Embryonic facial prominence (tissue), 1 donor: ENCODE results near the gene ABCG4.
"Not testable (repeated sequence)": the region's sequence is repeated elsewhere in the genome, so short reads cannot be mapped to it uniquely, and the experiment has no call there.

Experiments used
- DNase-seq: peaks from one replicate; pipeline ENCODE4 v3.0.0-alpha.2; 2016; ENCODE audit errors: extremely low spot score

The ABCG4 gene

DNA sequence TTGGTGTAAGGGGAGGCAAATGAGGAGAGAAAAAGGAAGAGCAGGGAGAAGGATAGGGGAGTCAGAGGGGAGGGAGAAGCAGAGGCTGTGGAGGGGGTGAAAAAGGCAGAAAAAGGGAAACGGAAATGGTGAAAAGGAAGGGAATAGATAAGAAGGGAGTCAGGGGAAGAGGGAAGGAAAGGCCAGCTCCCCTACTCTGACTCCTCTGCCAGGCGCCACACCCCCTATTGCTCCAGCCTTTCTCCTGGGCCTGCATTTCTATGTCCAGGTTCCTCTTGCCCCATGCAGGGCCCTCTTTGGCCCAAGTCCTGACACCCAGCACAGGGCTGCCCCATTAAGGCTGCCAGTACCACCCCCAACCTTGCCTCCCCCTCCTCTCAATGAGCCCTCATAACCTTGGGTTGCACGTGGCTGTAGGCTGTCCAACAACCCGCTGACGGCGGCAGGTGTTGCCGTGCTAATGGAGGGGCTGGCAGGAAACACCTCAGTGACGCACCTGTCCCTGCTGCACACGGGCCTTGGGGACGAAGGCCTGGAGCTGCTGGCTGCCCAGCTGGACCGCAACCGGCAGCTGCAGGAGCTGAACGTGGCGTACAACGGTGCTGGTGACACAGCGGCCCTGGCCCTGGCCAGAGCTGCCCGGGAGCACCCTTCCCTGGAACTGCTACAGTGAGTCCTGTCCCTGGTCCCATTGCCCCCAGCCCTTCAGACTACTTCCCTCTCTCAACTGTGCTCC, 33.0 kb downstream of the ABCG4 start:
- DNase-seq: no peak

DNA sequence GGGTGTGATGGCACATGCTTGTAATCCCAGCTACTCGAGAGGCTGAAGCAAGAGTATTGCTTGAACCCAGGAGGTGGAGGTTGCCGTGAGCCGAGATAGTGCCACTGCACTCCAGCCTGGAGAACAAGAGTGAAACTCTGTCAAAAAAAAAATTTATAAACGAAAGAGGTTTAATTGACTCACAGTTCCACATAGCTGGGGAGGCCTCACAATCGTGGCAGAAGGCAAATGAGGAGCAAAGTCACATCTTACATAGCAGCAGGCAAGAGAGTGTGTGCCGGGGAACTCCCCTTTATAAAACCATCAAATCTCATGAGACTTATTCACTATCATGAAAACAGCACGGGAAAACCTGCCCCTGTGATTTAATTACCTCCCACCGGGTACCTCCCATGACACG, 35.5 kb downstream of the ABCG4 start:
- DNase-seq: not testable (repeated sequence)

DNA sequence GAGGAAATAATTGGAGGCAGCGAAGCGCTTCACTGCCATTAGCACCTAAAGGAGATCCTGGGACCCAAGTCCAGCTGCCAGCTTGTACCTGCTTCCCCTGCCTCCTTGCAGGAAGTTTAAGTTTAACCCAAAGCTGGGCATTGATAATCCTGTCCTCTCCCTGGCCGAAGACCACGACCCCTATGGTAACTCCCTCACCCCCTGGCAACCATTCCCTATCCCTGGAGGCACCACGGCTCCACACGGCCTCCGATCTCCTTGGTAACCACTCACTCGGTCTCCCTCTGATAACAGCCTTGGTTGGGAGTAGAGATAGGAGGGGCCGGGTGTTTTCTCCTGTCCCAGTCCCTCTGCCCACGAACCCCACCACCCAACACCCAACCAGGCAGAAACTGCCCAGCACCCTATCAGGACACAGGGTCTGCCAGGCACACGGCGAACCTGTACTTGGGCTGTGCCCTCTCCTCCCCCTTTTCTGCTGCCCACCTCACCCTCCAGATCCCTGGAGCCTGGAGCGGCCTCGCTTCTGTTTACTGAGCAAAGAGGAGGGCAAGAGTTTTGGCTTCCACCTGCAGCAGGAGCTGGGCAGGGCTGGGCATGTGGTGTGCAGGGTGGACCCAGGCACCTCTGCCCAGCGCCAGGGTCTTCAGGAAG, 37.3 kb downstream of the ABCG4 start:
- DNase-seq: no peak

DNA sequence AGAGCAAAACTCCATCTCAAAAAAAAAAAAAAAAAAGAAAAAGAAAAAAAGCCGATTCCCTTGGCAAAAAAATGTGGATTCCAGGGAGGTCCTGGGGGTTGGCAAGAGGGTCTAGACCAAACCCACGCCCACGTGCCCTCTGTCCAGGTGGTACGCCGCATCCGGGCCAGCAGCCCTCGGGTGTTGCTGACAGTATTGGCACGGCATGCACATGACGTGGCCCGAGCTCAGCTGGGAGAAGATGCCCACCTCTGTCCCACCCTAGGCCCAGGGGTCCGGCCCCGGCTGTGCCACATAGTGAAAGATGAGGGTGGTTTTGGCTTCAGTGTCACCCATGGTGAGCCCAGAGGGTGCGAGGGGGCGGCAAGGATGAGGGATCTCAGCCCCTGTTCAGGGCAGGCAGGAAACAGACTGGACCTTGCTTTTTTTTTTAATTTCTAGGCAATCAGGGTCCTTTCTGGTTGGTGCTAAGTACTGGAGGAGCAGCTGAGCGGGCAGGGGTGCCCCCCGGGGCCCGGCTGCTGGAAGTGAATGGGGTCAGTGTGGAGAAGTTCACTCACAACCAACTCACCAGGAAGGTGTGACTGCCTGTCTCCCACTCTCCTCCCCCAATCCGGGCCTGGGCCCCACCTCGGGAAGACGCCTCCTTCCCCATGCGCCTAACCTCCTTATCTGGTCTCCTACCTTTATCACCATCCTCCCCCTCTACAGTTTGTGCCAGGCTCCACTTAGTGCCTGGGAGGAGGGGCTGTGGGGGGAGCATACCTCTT, 38.5 kb downstream of the ABCG4 start:
- DNase-seq: no peak

DNA sequence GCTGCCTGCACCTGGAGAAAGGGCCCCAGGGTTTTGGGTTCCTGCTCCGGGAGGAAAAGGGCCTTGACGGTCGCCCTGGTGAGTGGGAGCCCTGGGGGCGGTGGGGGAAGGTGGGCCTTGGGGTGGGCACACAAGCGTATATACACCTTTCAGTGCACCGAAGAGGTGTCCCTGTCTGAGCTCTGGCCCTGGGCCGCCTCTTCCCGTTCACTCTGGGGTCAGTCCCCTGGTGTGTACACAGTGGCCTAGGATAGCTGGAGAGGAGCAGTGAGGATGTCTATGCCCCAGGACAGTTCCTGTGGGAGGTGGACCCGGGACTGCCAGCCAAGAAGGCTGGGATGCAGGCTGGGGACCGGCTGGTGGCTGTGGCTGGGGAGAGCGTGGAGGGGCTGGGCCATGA, 39.2 kb downstream of the ABCG4 start:
- no peak for DNase-seq

DNA sequence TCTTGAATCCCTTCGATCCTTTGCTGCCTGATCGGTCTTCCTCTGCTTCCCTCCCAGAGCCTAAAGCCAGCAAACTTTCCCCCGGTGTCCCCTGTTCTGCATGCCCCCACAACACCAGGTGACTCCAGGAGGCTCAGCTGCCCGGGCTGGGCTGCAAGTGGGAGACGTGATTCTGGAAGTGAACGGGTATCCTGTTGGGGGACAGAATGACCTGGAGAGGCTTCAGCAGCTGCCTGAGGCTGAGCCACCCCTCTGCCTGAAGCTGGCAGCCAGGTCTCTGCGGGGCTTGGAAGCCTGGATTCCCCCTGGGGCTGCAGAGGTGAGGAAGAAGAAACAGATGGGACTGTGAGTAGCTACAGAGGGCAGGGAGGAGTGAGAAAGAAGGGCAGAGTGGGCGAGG, 40.0 kb downstream of the ABCG4 start:
- DNase-seq: no peak

DNA sequence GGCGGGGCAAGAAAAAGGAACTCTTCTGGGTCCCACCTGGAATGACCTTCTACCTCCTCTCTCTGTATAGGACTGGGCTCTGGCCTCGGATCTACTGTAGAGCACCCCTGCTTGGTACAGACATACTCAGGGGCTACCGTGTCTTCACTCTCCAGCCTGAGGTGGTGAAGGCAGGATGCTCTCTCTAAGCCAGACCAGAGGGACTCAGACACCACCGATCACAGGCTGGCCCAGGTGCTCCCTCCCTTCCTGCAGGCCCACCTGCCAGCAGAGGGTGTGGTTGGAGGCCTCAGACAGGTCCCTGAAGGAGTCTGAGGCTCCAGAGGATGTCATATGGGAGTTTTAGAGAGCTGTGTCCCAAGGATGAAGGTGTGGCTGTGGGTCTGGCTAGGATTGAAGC, 40.5 kb downstream of the ABCG4 start:
- no peak for DNase-seq

DNA sequence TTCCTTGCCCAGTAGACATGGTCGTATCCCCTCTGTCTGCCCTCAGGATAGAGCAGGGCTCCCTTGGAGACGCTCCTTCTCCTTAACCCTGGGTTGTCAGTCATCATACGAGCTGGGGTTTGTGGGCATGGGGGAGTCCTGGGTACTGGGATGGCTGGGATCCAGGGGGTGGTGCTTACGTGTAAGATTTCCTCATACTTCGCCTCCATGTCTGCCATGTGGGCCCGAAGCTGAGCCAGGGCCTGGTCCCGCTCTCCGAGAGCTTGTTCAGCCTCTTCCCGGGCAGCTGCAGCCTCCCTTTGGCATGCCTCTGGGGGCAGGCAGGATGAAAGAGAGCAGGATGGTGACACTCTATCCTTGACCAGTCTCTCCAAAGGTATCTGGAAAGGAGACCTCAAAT, 41.7 kb downstream of the ABCG4 start:
- DNase-seq: no peak

DNA sequence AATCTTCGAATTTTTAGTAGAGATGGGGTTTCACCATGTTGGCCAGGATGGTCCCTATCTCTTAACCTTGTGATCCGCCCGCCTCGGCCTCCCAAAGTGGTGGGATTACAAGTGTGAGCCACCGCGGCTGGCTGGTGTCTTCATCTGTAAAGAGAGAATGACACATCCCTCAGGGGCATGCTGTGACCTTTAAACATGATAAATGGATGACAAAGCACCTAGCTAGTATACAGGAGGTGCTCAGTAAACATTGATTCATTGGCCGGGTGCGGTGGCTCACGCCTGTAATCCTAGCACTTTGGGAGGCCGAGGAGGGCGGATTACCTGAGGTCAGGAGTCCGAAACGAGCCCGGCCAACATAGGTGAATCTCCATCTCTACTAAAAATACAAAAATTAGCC, 42.4 kb downstream of the ABCG4 start:
- DNase-seq: not testable (repeated sequence)

DNA sequence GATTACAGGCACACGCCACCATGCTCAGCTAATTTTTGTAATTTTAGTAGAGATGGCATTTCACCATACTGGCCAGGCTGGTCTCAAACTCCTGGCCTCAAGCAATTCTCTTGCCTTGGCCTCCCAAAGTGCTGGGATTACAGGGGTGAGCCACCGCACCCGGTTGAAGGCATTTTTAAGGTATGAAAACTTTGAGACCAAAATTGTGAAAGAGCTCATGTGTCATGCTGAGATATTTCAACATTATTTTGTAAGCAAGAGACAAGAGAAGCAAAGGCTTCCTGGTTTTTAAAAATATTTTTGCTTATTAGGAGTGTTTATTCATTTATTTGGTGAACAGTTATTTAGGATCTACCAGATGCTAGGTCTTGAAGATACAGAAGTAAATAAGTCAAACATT, 43.3 kb downstream of the ABCG4 start:
- DNase-seq: no peak

DNA sequence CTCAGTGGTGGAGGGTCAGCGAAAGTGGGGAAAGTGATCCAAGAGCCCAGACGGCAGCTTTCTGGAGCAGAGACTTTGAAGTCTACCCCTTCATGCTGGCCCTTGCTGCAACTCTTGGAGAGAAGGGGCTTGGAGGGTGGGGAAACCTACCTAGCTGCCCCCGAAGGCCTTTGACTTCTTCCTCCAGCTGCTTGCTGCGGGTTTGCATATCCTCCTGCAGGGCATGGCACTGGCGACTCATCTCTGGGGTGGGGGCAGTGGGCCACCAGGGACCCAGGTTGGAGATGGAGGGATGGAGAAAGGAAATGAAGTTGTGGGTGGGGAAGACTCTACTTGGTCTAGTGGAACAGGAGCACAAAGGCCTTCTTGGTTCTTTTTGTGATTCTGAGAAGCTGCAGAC, 44.1 kb downstream of the ABCG4 start:
- no peak for DNase-seq

DNA sequence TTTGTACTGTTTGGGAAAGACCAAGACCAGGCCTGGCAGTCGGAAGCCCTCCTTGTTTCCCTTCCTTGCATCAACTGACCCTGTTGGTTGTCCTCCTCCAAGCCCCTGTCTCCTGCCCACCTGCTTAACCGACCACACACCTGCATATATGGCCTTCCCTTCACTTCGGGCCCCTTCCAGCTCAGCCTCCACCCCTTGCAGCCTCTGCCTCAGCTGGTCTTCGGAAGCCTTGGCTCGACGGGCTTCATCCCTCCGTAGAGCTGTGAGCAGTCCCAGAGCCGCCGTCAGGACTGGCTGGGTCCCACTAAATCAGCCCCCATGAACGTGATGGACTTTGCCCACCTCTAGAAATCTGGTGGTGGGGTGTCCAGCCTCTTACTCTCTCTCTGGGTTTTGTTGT, 44.8 kb downstream of the ABCG4 start:
- DNase-seq: no peak

DNA sequence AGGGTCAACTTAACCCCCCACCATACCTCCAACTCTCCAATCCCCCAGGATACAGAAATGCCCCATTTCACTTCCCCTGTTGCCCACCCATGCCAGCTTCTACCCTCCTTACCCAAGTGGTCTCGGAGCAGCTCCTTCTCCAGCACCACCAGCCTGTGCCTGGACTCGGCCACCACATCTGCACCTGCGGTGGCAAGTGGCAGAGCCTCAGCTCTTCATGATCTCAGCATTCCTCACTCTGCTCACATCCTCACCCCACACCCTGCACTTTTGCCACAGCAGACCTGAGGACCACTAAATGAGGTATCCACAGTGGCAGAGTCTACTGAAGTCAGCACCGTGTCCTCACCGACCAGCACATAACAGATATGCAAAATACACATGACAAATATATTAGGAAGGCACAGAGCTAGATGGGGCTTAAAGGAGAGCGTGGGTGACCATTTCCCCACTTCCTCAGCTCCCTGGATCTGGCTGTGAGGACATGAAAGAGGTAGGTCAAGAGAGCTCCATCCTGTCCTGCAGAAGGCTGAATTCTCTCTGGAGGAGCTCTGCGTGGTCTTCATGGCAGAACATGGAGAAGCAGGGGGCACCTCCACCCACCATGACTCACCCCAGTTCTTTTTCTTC, 46.1 kb downstream of the ABCG4 start:
- DNase-seq: no peak

DNA sequence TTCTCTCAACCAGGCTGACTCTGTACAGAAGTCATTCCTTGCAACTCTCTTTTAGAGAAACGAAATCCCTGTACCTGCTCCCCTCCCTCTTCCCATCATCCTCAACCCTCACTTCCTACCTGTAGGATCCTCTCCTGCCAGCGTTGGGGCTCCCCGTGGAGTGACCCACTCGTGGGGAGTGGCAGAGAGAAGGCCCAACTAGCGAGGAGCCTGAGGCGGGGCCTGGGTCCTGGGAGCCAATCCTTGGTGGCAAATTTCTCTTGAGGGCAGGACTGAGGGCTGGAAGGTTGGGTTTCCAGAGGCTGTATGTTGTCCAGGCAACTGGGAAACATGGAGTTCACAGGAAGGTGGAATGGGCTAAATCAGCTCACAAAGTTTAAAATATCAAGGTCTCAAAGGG, 46.8 kb downstream of the ABCG4 start:
- DNase-seq: no peak

DNA sequence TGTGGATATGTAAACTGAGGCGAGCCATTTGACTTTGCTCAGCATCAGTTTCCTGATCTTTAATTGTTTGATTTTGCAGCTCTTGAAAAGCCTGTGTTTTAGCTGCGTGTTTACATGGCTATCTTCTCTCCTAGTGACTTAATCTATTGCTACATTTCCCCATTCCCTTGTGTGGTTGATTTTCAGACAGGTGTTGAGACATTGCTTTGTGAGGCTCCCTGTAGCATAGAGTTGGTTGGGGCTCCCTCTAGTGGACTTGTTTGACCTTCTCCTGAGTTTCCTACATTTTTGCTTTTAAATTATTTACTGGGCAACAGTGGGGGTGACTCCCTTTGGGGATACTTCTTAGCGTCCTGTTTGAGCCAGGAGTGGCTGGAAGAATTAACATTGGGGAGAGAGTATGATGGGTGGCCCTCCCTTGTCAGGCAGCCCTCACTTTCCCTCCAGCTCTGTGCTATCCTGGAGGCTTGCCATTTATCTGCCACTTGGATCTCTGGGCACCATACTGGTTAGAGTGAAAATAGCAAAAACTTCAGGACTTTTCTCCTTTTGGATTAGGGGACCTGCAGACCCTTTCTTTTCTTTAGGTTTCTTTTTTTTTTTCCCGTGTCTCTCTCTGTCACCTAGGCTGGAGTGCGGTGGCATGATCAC, 48.1 kb downstream of the ABCG4 start:
- peak; percentile 66 for DNase-seq

DNA sequence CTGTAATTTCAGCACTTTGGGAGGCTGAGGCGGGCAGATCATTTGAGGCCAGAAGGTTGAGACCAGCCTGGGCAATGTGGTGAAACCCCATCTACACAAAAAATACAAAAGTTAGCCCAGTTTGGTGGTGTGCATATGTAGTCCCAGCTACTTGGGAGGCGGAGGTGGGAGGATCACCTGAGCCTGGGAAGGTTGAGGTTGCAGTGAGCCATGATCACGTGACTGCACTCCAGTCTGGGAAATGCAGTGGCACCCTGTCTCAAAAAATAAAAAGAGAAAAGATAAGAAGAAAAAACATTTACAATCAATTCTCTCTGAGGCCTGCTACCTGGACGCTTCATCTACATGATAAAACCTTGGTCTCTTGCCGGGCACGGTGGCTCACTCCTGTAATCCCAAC, 50.1 kb downstream of the ABCG4 start:
- no peak for DNase-seq

DNA sequence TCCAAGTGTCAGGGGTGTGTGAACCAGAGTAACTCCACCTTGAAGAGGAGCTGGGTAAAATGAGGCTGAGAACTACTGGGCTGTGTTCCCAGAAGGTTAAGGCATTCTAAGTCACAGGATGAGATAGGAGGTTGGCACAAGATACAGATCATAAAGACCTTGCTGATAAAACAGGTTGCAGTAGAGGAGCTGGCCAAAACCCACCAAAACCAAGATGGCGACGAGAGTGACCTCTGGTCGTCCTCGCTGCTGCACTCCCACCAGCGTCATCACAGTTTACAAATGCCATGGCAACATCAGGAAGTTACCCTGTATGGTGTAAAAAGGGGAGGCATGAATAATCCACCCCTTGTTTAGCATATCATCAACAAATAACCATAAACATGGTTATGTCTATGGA, 52.4 kb downstream of the ABCG4 start:
- DNase-seq: not testable (repeated sequence)

DNA sequence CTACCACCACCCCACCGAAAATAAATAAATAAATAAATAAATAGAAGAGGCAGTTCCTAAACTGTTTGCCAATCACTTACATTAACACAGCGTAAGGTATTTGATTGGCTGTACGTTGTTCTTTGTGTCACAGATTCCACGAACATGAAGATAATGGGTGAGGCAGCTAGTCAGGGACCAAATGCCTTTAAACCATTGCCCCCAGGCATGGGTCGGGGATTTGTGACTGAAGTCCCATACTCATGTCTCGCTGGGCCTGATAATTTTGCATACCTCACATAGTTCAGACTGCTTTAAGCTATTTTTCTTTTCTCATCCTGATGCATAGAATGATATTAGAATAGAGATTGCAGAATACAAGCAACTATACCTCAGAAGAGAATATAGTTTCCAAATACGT, 53.7 kb downstream of the ABCG4 start:
- DNase-seq: no peak

DNA sequence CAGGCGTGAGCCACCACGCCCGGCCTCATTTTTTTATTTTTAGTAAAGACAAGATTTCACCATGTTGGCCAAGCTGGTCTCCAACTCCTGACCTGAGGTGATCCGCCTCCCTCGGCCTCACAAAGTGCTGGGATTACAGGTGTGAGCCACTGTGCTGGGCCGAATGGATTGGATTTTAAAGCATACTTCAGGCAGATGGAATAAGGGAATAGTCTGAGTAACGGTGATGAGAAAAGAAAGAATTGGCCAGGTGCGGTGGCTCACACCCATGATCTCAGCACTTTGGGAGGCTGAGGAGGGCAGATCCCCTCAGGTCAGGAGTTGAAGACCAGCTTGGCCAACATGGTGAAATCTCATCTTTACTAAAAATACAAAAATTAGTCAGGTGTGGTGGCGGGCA, 55.2 kb downstream of the ABCG4 start:
- no peak for DNase-seq

DNA sequence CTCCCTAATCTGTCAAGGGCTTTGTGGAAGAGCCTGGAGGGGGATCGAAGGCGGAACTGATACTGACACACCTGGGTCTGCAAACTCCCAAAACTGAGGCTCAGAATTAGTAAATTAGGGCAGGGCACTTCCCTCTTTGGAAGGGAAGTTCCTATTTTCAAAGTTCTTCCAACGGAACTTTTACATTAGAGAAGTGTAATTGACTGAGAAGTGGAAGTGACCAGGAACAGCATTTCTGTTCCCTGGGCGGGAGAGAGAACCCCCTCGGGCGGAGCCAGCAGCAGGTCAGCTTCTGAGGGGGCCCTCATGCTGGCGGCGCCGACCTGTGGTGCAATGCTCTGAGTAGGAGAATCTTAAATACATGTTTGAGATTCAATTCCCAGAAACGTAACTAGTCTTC, 56.2 kb downstream of the ABCG4 start:
- no peak for DNase-seq

DNA sequence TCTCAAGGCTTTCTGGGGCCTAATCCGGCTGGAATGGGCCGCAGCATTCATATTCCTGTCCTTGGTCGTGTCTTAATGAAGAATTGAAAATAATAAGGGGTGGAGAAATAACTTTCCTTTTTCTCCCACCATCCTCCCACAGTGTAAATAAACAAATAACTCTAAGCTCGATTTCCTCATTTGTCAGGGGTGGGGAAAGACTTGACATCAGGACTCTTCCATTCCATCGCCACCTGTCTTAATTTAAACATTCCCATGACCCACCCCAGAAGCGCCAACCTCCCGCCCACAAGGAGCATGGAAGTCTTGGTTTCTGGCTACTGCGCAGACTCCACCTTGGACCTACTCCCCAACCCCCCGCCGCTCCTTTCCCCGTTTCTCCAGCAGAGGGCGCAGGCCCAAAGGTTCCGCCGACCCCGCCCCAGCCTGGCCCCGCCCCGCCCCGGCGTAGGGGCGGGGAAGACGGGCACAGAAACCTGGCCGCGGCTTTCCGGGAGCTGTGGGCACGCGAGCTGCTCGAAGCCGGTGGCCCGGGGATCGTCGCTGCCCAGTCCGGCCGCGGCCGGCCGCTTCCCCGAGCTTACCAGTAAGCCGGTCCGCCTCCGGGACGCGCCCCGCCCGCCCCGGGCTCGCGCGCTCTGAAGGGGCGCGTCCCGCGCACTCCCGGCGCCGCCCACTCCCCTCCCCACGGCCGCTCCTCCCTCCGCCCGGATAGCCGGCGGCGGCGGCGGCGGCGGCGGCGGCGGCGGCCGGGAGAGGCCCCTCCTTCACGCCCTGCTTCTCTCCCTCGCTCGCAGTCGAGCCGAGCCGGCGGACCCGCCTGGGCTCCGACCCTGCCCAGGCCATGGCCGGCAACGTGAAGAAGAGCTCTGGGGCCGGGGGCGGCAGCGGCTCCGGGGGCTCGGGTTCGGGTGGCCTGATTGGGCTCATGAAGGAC, 57.0 kb downstream of the ABCG4 start, which contains the start of gene CBL:
CBL (plus strand) TSS at position 766 of the 937 bp plus-strand sequence; CDS start at position 845, 79 bp downstream.
- DNase-seq: peak; percentile 80
